ENCODE results near the gene MRFAP1L1.

The MRFAP1L1 gene

GRCh38 chr4:6716958-6717655 is 7.4 kb upstream of the MRFAP1L1 start:
- Histone ChIP-seq H3K4me1 (ENCODE audit: low read length) (peaks cover 13% of the 10 kb centered on the region), H3K27ac (ENCODE audit: low read length) (no peak overlapping the region), H4K20me1 (ENCODE audit: insufficient read depth, low read length) (no peaks in the 10 kb centered on the region), H3K79me2 (ENCODE audit: low read length) (peaks cover 9% of the 10 kb centered on the region), H3K9ac (ENCODE audit: low read length) (peak overlapping the region; percentile 61; the same call in 1 of the 2 replicates), H3K27me3 (replicated peaks; ENCODE audit: insufficient read depth, low read length) (peaks cover 11% of the 10 kb centered on the region), H3K9me2 (replicated peaks; ENCODE audit: insufficient read depth, low read length) (no peaks in the 10 kb centered on the region), H3K9me3 (replicated peaks; ENCODE audit: insufficient read depth, low read length) (no peaks in the 10 kb centered on the region), H3F3A (ENCODE audit: insufficient read depth, low read length) (no peaks in the 10 kb centered on the region), H3K36me3 (replicated peaks; ENCODE audit: insufficient read depth, low read length) (no peaks in the 10 kb centered on the region), H3K4me3 (ENCODE audit: low read length) (peak overlapping the region; percentile 93), H3K4me2 (ENCODE audit: low read depth, low read length) (peak overlapping the region; percentile 98), H2AFZ (ENCODE audit: low read length) (no peak overlapping the region)
- no peak for DNase-seq
- no peak for TF ChIP-seq EZH2 (optimal IDR thresholded peaks at IDR 0.05; ENCODE audit: low read depth, low read length)

- Histone ChIP-seq H3K9ac (ENCODE audit: low read length) (peak within 1 kb of the TSS; percentile 61), H3K9me2 (replicated peaks; ENCODE audit: insufficient read depth, low read length) (no peaks in the 10 kb centered on the region), H3K79me2 (ENCODE audit: low read length) (peaks cover 9% of the 10 kb centered on the region), H3K27ac (ENCODE audit: low read length) (no peak within 1 kb of the TSS), H3K4me3 (ENCODE audit: low read length) (peak within 1 kb of the TSS; percentile 93), H3K27me3 (replicated peaks; ENCODE audit: insufficient read depth, low read length) (peaks cover 19% of the 10 kb centered on the region), H3F3A (ENCODE audit: insufficient read depth, low read length) (no peaks in the 10 kb centered on the region), H4K20me1 (ENCODE audit: insufficient read depth, low read length) (no peaks in the 10 kb centered on the region), H3K4me1 (ENCODE audit: low read length) (peaks cover 13% of the 10 kb centered on the region), H3K36me3 (replicated peaks; ENCODE audit: insufficient read depth, low read length) (no peaks in the 10 kb centered on the region), H3K9me3 (replicated peaks; ENCODE audit: insufficient read depth, low read length) (0 out of 2 replicates have a peak, but pooled peaks cover 4% of the 10 kb centered on the region), H3K4me2 (ENCODE audit: low read depth, low read length) (peak within 1 kb of the TSS; percentile 98), H2AFZ (ENCODE audit: low read length) (peak within 1 kb of the TSS; percentile 85)
- DNase-seq = peak; percentile 92
- TF ChIP-seq EZH2 (optimal IDR thresholded peaks at IDR 0.05; ENCODE audit: low read depth, low read length) = no peak
- no peak for TF ChIP-seq CTCF (IDR thresholded peaks at IDR 0.05; ENCODE audit: low read length)
- no peak for TF ChIP-seq EZH2phosphoT487 (IDR thresholded peaks at IDR 0.05; ENCODE audit: low read length)
Measured at GRCh38 chr4:6716018-6716911, 6.6 kb upstream of the MRFAP1L1 start, which contains the start of gene BLOC1S4. BLOC1S4 (plus strand) TSS chr4:6716174; CDS start chr4:6716210, 36 bp downstream.

GRCh38 chr4:6715704-6716017 is 6.0 kb upstream of the MRFAP1L1 start:
- Histone ChIP-seq H3K79me2 (ENCODE audit: low read length) (peaks cover 9% of the 10 kb centered on the region), H3K9ac (ENCODE audit: low read length) (no peak overlapping the region), H3K36me3 (replicated peaks; ENCODE audit: insufficient read depth, low read length) (no peaks in the 10 kb centered on the region), H3F3A (ENCODE audit: insufficient read depth, low read length) (no peaks in the 10 kb centered on the region), H3K9me3 (replicated peaks; ENCODE audit: insufficient read depth, low read length) (0 out of 2 replicates have a peak, but pooled peaks cover 5% of the 10 kb centered on the region), H4K20me1 (ENCODE audit: insufficient read depth, low read length) (no peaks in the 10 kb centered on the region), H3K27ac (ENCODE audit: low read length) (no peak overlapping the region), H3K4me2 (ENCODE audit: low read depth, low read length) (peak overlapping the region; percentile 98), H3K4me3 (ENCODE audit: low read length) (peak overlapping the region; percentile 93), H3K27me3 (replicated peaks; ENCODE audit: insufficient read depth, low read length) (peaks cover 25% of the 10 kb centered on the region), H2AFZ (ENCODE audit: low read length) (peak overlapping the region; percentile 85), H3K4me1 (ENCODE audit: low read length) (peaks cover 13% of the 10 kb centered on the region), H3K9me2 (replicated peaks; ENCODE audit: insufficient read depth, low read length) (no peaks in the 10 kb centered on the region)
- TF ChIP-seq EZH2 (optimal IDR thresholded peaks at IDR 0.05; ENCODE audit: low read depth, low read length) = no peak
- no peak for TF ChIP-seq EZH2phosphoT487 (IDR thresholded peaks at IDR 0.05; ENCODE audit: low read length)
- TF ChIP-seq CTCF (IDR thresholded peaks at IDR 0.05; ENCODE audit: low read length) = no peak
- DNase-seq = no peak
